Measurements from ENCODE around the gene ZNF341.

Gene ZNF341

DNA sequence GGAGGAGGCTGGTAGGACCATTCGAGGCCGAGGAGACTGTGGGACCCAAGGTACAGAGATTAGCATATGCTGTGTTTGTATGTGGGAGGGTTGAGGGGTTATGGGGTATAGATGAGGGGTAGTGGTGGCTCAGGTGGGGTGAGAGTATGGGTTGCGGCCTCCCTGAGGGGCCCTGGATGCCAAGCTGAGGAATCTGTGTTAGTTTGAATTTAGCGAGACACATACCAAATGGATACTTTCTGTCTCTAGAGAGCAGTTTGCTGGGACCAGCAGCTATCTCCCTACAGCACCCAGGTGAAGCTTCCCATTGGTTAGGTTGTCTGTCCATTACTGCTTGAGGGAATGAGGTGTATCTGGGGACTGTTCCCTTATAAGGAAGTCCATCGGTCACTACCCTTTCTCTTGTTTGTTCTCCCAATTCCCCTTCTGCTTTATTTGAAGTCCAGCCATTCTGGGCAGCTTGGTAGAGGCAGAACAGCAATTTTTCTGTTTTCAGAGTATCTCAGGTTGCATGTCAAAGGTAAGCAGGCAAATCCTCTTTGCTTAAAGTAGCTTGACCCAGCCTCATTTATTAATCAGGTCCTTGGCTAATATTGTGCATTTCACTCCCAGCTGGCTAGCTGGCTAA, 94.6 kb downstream of the ZNF341 start (continued):
- TF ChIP-seq, protein P1, sequence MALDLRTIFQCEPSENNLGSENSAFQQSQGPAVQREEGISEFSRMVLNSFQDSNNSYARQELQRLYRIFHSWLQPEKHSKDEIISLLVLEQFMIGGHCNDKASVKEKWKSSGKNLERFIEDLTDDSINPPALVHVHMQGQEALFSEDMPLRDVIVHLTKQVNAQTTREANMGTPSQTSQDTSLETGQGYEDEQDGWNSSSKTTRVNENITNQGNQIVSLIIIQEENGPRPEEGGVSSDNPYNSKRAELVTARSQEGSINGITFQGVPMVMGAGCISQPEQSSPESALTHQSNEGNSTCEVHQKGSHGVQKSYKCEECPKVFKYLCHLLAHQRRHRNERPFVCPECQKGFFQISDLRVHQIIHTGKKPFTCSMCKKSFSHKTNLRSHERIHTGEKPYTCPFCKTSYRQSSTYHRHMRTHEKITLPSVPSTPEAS (tag by site-specific recombination; IDR thresholded peaks at IDR 0.05): no peak
- TF ChIP-seq, protein P2, sequence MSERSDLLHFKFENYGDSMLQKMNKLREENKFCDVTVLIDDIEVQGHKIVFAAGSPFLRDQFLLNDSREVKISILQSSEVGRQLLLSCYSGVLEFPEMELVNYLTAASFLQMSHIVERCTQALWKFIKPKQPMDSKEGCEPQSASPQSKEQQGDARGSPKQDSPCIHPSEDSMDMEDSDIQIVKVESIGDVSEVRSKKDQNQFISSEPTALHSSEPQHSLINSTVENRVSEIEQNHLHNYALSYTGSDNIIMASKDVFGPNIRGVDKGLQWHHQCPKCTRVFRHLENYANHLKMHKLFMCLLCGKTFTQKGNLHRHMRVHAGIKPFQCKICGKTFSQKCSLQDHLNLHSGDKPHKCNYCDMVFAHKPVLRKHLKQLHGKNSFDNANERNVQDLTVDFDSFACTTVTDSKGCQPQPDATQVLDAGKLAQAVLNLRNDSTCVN (tag by site-specific recombination; optimal IDR thresholded peaks at IDR 0.05): no peak
- no peak for TF ChIP-seq ZNF529 (tag by site-specific recombination; IDR thresholded peaks at IDR 0.05; ENCODE audit: insufficient replicate concordance)
- 0 out of 2 replicates have a peak, but pooled peaks have one; percentile 10 for TF ChIP-seq ZBTB48 (tag by site-specific recombination; IDR thresholded peaks at IDR 0.05)
- no peak for TF ChIP-seq ZNF843 (tag by site-specific recombination; IDR thresholded peaks at IDR 0.05)
- TF ChIP-seq, protein P3, sequence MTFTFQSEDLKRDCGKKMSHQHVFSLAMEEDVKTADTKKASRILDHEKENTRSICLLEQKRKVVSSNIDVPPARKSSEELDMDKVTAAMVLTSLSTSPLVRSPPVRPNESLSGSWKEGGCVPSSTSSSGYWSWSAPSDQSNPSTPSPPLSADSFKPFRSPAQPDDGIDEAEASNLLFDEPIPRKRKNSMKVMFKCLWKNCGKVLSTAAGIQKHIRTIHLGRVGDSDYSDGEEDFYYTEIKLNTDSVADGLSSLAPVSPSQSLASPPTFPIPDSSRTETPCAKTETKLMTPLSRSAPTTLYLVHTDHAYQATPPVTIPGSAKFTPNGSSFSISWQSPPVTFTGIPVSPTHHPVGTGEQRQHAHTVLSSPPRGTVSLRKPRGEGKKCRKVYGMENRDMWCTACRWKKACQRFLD (tag by site-specific recombination; IDR thresholded peaks at IDR 0.05): no peak
- no peak for TF ChIP-seq ZNF654 (tag by site-specific recombination; IDR thresholded peaks at IDR 0.05; ENCODE audit: low read depth)
- TF ChIP-seq ZBTB20 (tag by site-specific recombination; IDR thresholded peaks at IDR 0.05): peak; percentile 28; the same call in 1 of the 2 replicates
- TF ChIP-seq GLI4 (tag by site-specific recombination; IDR thresholded peaks at IDR 0.05): no peak
- TF ChIP-seq SP2 (tag by site-specific recombination; IDR thresholded peaks at IDR 0.05): peak; percentile 45
- TF ChIP-seq, protein P4, sequence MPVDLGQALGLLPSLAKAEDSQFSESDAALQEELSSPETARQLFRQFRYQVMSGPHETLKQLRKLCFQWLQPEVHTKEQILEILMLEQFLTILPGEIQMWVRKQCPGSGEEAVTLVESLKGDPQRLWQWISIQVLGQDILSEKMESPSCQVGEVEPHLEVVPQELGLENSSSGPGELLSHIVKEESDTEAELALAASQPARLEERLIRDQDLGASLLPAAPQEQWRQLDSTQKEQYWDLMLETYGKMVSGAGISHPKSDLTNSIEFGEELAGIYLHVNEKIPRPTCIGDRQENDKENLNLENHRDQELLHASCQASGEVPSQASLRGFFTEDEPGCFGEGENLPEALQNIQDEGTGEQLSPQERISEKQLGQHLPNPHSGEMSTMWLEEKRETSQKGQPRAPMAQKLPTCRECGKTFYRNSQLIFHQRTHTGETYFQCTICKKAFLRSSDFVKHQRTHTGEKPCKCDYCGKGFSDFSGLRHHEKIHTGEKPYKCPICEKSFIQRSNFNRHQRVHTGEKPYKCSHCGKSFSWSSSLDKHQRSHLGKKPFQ (tag by site-specific recombination; IDR thresholded peaks at IDR 0.05): no peak
- TF ChIP-seq, protein P5, sequence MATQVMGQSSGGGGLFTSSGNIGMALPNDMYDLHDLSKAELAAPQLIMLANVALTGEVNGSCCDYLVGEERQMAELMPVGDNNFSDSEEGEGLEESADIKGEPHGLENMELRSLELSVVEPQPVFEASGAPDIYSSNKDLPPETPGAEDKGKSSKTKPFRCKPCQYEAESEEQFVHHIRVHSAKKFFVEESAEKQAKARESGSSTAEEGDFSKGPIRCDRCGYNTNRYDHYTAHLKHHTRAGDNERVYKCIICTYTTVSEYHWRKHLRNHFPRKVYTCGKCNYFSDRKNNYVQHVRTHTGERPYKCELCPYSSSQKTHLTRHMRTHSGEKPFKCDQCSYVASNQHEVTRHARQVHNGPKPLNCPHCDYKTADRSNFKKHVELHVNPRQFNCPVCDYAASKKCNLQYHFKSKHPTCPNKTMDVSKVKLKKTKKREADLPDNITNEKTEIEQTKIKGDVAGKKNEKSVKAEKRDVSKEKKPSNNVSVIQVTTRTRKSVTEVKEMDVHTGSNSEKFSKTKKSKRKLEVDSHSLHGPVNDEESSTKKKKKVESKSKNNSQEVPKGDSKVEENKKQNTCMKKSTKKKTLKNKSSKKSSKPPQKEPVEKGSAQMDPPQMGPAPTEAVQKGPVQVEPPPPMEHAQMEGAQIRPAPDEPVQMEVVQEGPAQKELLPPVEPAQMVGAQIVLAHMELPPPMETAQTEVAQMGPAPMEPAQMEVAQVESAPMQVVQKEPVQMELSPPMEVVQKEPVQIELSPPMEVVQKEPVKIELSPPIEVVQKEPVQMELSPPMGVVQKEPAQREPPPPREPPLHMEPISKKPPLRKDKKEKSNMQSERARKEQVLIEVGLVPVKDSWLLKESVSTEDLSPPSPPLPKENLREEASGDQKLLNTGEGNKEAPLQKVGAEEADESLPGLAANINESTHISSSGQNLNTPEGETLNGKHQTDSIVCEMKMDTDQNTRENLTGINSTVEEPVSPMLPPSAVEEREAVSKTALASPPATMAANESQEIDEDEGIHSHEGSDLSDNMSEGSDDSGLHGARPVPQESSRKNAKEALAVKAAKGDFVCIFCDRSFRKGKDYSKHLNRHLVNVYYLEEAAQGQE (tag by site-specific recombination; IDR thresholded peaks at IDR 0.05): no peak
- TF ChIP-seq ZNF660 (tag by site-specific recombination; IDR thresholded peaks at IDR 0.05): no peak
- TF ChIP-seq SCRT2 (tag by site-specific recombination; IDR thresholded peaks at IDR 0.05): no peak
- 0 out of 2 replicates have a peak, but pooled peaks have one; percentile 22 for TF ChIP-seq GLIS2 (tag by site-specific recombination; IDR thresholded peaks at IDR 0.05)
- TF ChIP-seq ZNF354C (tag by site-specific recombination; IDR thresholded peaks at IDR 0.05; ENCODE audit: borderline replicate concordance, low read depth): no peak
- TF ChIP-seq, protein P6, sequence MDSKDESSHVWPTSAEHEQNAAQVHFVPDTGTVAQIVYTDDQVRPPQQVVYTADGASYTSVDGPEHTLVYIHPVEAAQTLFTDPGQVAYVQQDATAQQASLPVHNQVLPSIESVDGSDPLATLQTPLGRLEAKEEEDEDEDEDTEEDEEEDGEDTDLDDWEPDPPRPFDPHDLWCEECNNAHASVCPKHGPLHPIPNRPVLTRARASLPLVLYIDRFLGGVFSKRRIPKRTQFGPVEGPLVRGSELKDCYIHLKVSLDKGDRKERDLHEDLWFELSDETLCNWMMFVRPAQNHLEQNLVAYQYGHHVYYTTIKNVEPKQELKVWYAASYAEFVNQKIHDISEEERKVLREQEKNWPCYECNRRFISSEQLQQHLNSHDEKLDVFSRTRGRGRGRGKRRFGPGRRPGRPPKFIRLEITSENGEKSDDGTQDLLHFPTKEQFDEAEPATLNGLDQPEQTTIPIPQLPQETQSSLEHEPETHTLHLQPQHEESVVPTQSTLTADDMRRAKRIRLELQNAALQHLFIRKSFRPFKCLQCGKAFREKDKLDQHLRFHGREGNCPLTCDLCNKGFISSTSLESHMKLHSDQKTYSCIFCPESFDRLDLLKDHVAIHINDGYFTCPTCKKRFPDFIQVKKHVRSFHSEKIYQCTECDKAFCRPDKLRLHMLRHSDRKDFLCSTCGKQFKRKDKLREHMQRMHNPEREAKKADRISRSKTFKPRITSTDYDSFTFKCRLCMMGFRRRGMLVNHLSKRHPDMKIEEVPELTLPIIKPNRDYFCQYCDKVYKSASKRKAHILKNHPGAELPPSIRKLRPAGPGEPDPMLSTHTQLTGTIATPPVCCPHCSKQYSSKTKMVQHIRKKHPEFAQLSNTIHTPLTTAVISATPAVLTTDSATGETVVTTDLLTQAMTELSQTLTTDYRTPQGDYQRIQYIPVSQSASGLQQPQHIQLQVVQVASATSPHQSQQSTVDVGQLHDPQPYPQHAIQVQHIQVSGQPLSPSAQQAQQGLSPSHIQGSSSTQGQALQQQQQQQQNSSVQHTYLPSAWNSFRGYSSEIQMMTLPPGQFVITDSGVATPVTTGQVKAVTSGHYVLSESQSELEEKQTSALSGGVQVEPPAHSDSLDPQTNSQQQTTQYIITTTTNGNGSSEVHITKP (tag by site-specific recombination; IDR thresholded peaks at IDR 0.05): no peak
- peak; percentile 8; the same call in 1 of the 2 replicates for TF ChIP-seq ZNF600 (tag by site-specific recombination; IDR thresholded peaks at IDR 0.05)

Data from HEK293 (cell line).